ENCODE data around the gene SUGCT. TPM values are rescaled to one million over a fixed set of nuclear protein-coding genes. Genes with fewer than 3 reads are reported as not detected.

Gene SUGCT
- total RNA-seq, 1 experiment from 2014 or later: 4.6 TPM

DNA sequence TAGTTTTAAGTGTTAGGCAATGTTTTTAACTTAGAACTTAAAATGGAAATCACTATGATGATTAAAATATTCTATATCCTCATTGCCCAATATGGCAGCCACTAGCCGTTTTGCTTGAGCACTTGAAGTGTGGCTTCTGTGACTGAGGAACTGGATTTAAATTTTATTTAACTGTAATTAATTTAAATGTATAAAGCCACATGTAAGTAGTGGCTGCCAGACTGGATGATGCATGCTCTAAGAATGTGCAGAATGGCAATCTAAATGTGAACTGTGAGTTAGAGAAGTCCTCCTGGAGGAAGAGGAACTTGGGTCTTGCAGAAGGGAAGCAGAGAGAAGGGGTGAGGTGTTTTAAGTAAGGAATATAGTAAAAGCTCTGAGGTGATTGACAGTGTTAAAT lies 451.4 kb downstream of the SUGCT start:
- DNase-seq (ENCODE audit: low spot score) (no peak), ATAC-seq (no peak)
- Mint-ChIP-seq H3K4me1 (peaks cover 24% of the 10 kb centered on the region), H3K4me3 (no peak overlapping the region), H3K27ac (no peak overlapping the region), H3K36me3 (no peaks in the 10 kb centered on the region; the same call in 1 of the 2 replicates), H3K27me3 (ENCODE audit: low read depth) (no peaks in the 10 kb centered on the region), H3K9me3 (peaks cover 15% of the 10 kb centered on the region)
- TF ChIP-seq ZNF396 (CRISPR knock-in tag; IDR thresholded peaks at IDR 0.05; ENCODE audit: borderline replicate concordance): no peak
- no peak for TF ChIP-seq ZNF423 (CRISPR knock-in tag; IDR thresholded peaks at IDR 0.05)
- no peak for TF ChIP-seq JUN (CRISPR knock-in tag; IDR thresholded peaks at IDR 0.05)
- TF ChIP-seq MYBL2 (CRISPR knock-in tag; IDR thresholded peaks at IDR 0.05): no peak
- TF ChIP-seq FOXP1 (CRISPR knock-in tag; IDR thresholded peaks at IDR 0.05; ENCODE audit: borderline replicate concordance): no peak
- no peak for TF ChIP-seq ELF4 (CRISPR knock-in tag; IDR thresholded peaks at IDR 0.05; ENCODE audit: low read depth)
- TF ChIP-seq RORB (CRISPR knock-in tag; IDR thresholded peaks at IDR 0.05): no peak
- no peak for TF ChIP-seq NFYB (CRISPR knock-in tag; conservative IDR thresholded peaks at IDR 0.05; ENCODE audit: low read depth)
- no peak for TF ChIP-seq TP53 (CRISPR knock-in tag; IDR thresholded peaks at IDR 0.05)
- TF ChIP-seq GTF2I (CRISPR knock-in tag; conservative IDR thresholded peaks at IDR 0.05): no peak
- TF ChIP-seq SOX15 (CRISPR knock-in tag; IDR thresholded peaks at IDR 0.05): no peak
- TF ChIP-seq, protein P1, sequence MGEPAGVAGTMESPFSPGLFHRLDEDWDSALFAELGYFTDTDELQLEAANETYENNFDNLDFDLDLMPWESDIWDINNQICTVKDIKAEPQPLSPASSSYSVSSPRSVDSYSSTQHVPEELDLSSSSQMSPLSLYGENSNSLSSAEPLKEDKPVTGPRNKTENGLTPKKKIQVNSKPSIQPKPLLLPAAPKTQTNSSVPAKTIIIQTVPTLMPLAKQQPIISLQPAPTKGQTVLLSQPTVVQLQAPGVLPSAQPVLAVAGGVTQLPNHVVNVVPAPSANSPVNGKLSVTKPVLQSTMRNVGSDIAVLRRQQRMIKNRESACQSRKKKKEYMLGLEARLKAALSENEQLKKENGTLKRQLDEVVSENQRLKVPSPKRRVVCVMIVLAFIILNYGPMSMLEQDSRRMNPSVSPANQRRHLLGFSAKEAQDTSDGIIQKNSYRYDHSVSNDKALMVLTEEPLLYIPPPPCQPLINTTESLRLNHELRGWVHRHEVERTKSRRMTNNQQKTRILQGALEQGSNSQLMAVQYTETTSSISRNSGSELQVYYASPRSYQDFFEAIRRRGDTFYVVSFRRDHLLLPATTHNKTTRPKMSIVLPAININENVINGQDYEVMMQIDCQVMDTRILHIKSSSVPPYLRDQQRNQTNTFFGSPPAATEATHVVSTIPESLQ (CRISPR knock-in tag; IDR thresholded peaks at IDR 0.05): no peak
- TF ChIP-seq, protein P2, sequence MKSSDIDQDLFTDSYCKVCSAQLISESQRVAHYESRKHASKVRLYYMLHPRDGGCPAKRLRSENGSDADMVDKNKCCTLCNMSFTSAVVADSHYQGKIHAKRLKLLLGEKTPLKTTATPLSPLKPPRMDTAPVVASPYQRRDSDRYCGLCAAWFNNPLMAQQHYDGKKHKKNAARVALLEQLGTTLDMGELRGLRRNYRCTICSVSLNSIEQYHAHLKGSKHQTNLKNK (CRISPR knock-in tag; IDR thresholded peaks at IDR 0.05): no peak
- TF ChIP-seq NR1H2 (CRISPR knock-in tag; IDR thresholded peaks at IDR 0.05): no peak
- no peak for TF ChIP-seq ZNF138 (CRISPR knock-in tag; conservative IDR thresholded peaks at IDR 0.05)
- TF ChIP-seq, protein P3, sequence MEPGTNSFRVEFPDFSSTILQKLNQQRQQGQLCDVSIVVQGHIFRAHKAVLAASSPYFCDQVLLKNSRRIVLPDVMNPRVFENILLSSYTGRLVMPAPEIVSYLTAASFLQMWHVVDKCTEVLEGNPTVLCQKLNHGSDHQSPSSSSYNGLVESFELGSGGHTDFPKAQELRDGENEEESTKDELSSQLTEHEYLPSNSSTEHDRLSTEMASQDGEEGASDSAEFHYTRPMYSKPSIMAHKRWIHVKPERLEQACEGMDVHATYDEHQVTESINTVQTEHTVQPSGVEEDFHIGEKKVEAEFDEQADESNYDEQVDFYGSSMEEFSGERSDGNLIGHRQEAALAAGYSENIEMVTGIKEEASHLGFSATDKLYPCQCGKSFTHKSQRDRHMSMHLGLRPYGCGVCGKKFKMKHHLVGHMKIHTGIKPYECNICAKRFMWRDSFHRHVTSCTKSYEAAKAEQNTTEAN (CRISPR knock-in tag; IDR thresholded peaks at IDR 0.05): no peak
- ChIA-PET POLR2A (no interaction called here), CTCF (no interaction called here)

DNA sequence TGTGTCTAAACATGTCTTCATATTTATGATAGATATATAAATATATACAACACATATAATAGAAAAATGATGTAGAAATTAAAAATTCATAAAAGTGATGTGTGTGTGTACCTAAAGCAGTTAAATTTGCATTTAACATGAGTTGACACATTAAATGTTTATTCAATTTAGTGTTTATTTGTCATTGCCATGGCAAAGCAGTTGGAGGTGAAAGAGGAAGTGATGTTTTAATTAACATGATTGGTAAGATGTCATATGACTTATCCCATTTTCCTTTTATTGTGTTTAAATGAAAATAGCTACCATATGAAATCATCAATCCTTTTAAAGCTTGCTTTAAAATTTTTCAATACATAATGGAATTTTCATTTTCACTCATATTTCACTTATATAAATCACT lies 452.6 kb downstream of the SUGCT start:
- DNase-seq (ENCODE audit: low spot score): no peak
- Mint-ChIP-seq H3K4me1 (peaks cover 24% of the 10 kb centered on the region), H3K4me3 (no peak overlapping the region), H3K27me3 (ENCODE audit: low read depth) (no peaks in the 10 kb centered on the region), H3K27ac (no peak overlapping the region), H3K9me3 (peaks cover 16% of the 10 kb centered on the region), H3K36me3 (no peaks in the 10 kb centered on the region; the same call in 1 of the 2 replicates)
- ChIA-PET POLR2A (no interaction called here), CTCF (no interaction called here)
- TF ChIP-seq, protein P4, sequence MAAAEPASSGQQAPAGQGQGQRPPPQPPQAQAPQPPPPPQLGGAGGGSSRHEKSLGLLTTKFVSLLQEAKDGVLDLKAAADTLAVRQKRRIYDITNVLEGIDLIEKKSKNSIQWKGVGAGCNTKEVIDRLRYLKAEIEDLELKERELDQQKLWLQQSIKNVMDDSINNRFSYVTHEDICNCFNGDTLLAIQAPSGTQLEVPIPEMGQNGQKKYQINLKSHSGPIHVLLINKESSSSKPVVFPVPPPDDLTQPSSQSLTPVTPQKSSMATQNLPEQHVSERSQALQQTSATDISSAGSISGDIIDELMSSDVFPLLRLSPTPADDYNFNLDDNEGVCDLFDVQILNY (CRISPR knock-in tag; IDR thresholded peaks at IDR 0.05): no peak
- TF ChIP-seq, protein P1 (CRISPR knock-in tag; IDR thresholded peaks at IDR 0.05): no peak
- TF ChIP-seq EMX1 (CRISPR knock-in tag; IDR thresholded peaks at IDR 0.05): no peak
- no peak for TF ChIP-seq TEAD1 (CRISPR knock-in tag; IDR thresholded peaks at IDR 0.05)
- no peak for TF ChIP-seq NFATC4 (CRISPR knock-in tag; IDR thresholded peaks at IDR 0.05)
- no peak for ATAC-seq
